Muscle of leg (tissue), 11 donors: Measurements from ENCODE around the gene COL4A2. TPM values are rescaled to one million over a fixed set of nuclear protein-coding genes. Genes with fewer than 3 reads are reported as not detected.
"Not testable (repeated sequence)": the region's sequence is repeated elsewhere in the genome, so short reads cannot be mapped to it uniquely, and the experiment has no call there.

Experiments used
- DNase-seq: peaks from one replicate; pipeline ENCODE4 v3.0.0; 2013
- H3K27ac ChIP-seq: one replicate; pipeline ENCODE4 v1.5.1; 2013; ENCODE audit warnings: mild to moderate bottlenecking, low read length, control low read depth
- H3K27me3 ChIP-seq: one replicate; pipeline ENCODE4 v1.6.1; 2013; ENCODE audit warnings: low read length; ENCODE audit not compliant: control insufficient read depth, insufficient read depth
- H3K36me3 ChIP-seq: one replicate; pipeline ENCODE4 v1.6.1; 2013; ENCODE audit warnings: low read length; ENCODE audit not compliant: control insufficient read depth, insufficient read depth
- H3K4me1 ChIP-seq: one replicate; pipeline ENCODE4 v1.6.1; 2013; ENCODE audit warnings: low read length; ENCODE audit not compliant: control insufficient read depth, insufficient read depth
- H3K4me3 ChIP-seq: one replicate; pipeline ENCODE4 v1.5.1; 2013; ENCODE audit warnings: low read length, control low read depth
- H3K9me3 ChIP-seq: replicated peaks from 2 replicates; pipeline ENCODE4 v1.6.1; 2013; ENCODE audit warnings: low read depth, low read length; ENCODE audit not compliant: control insufficient read depth
- WGBS: methylation state at CpG from one replicate; pipeline ENCODE4 v1.1.5; 2013; ENCODE audit warnings: missing lambda C conversion rate; ENCODE audit not compliant: insufficient coverage; 5-methylcytosine and 5-hydroxymethylcytosine counted together
- polyA plus RNA-seq, 8 donors: library from polyadenylated mRNA; unstranded; fragments of 120-200 nt; gene quantifications; one replicate each; pipeline versions ENCODE4 v1.2.1 to v1.2.3, GENCODE V29; 2013; ENCODE audit warnings: inconsistent platforms in 1 of 8, low replicate concordance in 1 of 8; ENCODE audit not compliant: insufficient read length in 8 of 8, insufficient read depth in 1 of 8
- total RNA-seq: library from RNA; stranded (reverse); fragments of 120-200 nt; gene quantifications from one replicate; pipeline ENCODE4 v1.2.4, GENCODE V29; 2013

Gene COL4A2
- total and polyA plus RNA-seq, 9 donors, result 429 to 712 (median 555) TPM

GRCh38 chr13:110496281-110496680, 189.2 kb downstream of the COL4A2 start:
- peaks cover 92% of the 10 kb centered on the region for H3K36me3 ChIP-seq
- H3K9me3 ChIP-seq, result peaks cover 10% of the 10 kb centered on the region
- H3K4me3 ChIP-seq, result no peak overlapping the region
- no peak overlapping the region for H3K27ac ChIP-seq
- WGBS, result 93% methylated on average over 2 of the region's 3 CpGs
- H3K4me1 ChIP-seq, result no peaks in the 10 kb centered on the region
- DNase-seq, result no peak
- no peaks in the 10 kb centered on the region for H3K27me3 ChIP-seq

- DNase-seq, result no peak
- Histone ChIP-seq H3K4me3 (no peak overlapping the region), H3K9me3 (peaks cover 10% of the 10 kb centered on the region), H3K4me1 (no peaks in the 10 kb centered on the region), H3K36me3 (peaks cover 92% of the 10 kb centered on the region), H3K27ac (no peak overlapping the region), H3K27me3 (no peaks in the 10 kb centered on the region)
- WGBS, result 100% methylated on average over 1 of the region's 2 CpGs
Observed at GRCh38 chr13:110497003-110497402, 189.9 kb downstream of the COL4A2 start.

- not testable (repeated sequence) for DNase-seq, H3K4me3 ChIP-seq, H3K27ac ChIP-seq, H3K4me1 ChIP-seq, H3K27me3 ChIP-seq, H3K9me3 ChIP-seq
- peaks cover 91% of the 10 kb centered on the region for H3K36me3 ChIP-seq
- 90% methylated on average over 2 of the region's 3 CpGs for WGBS
Observed at GRCh38 chr13:110497896-110498295, 190.8 kb downstream of the COL4A2 start.

- Histone ChIP-seq H3K4me3 (no peak overlapping the region), H3K9me3 (peaks cover 10% of the 10 kb centered on the region), H3K27ac (no peak overlapping the region), H3K27me3 (no peaks in the 10 kb centered on the region), H3K4me1 (no peaks in the 10 kb centered on the region), H3K36me3 (peaks cover 91% of the 10 kb centered on the region)
- 83% methylated on average over 4 of the region's 5 CpGs for WGBS
- no peak for DNase-seq
Observed at GRCh38 chr13:110498327-110498726, 191.2 kb downstream of the COL4A2 start.

GRCh38 chr13:110498765-110499164, 191.7 kb downstream of the COL4A2 start:
- 100% methylated on average over 7 of the region's 10 CpGs for WGBS
- no peak for DNase-seq
- H3K9me3 ChIP-seq, result peaks cover 10% of the 10 kb centered on the region
- H3K27ac ChIP-seq, result no peak overlapping the region
- H3K4me1 ChIP-seq, result no peaks in the 10 kb centered on the region
- H3K27me3 ChIP-seq, result no peaks in the 10 kb centered on the region
- H3K36me3 ChIP-seq, result peaks cover 92% of the 10 kb centered on the region
- no peak overlapping the region for H3K4me3 ChIP-seq

GRCh38 chr13:110499621-110500281, 192.7 kb downstream of the COL4A2 start:
- no peak overlapping the region for H3K4me3 ChIP-seq
- DNase-seq, result no peak
- H3K27ac ChIP-seq, result no peak overlapping the region
- no peaks in the 10 kb centered on the region for H3K27me3 ChIP-seq
- WGBS, result 83% methylated on average over 5 of the region's 10 CpGs
- peaks cover 10% of the 10 kb centered on the region for H3K9me3 ChIP-seq
- no peaks in the 10 kb centered on the region for H3K4me1 ChIP-seq
- peaks cover 95% of the 10 kb centered on the region for H3K36me3 ChIP-seq

GRCh38 chr13:110500341-110500740, 193.3 kb downstream of the COL4A2 start:
- WGBS, result 100% methylated on average over 1 of the region's 3 CpGs
- Histone ChIP-seq H3K4me1 (no peaks in the 10 kb centered on the region), H3K36me3 (peaks cover 91% of the 10 kb centered on the region), H3K27me3 (no peaks in the 10 kb centered on the region), H3K9me3 (peaks cover 10% of the 10 kb centered on the region), H3K4me3 (no peak overlapping the region), H3K27ac (no peak overlapping the region)
- no peak for DNase-seq

- DNase-seq, result no peak
- H3K4me3 ChIP-seq, result no peak overlapping the region
- no peaks in the 10 kb centered on the region for H3K4me1 ChIP-seq
- H3K36me3 ChIP-seq, result peaks cover 91% of the 10 kb centered on the region
- H3K27me3 ChIP-seq, result no peaks in the 10 kb centered on the region
- no peak overlapping the region for H3K27ac ChIP-seq
- WGBS, result 88% methylated on average over 5 of the region's 9 CpGs
- H3K9me3 ChIP-seq, result peaks cover 10% of the 10 kb centered on the region
Observed at GRCh38 chr13:110501188-110501587, 194.1 kb downstream of the COL4A2 start.

GRCh38 chr13:110503037-110503901, 196.2 kb downstream of the COL4A2 start:
- Histone ChIP-seq H3K4me3 (no peak overlapping the region), H3K27ac (no peak overlapping the region), H3K4me1 (peaks cover 10% of the 10 kb centered on the region), H3K27me3 (no peaks in the 10 kb centered on the region), H3K9me3 (peaks cover 10% of the 10 kb centered on the region), H3K36me3 (peaks cover 93% of the 10 kb centered on the region)
- WGBS, result 75% methylated on average over 11 of the region's 20 CpGs
- DNase-seq, result no peak

GRCh38 chr13:110503979-110504499, 197.0 kb downstream of the COL4A2 start:
- Histone ChIP-seq H3K4me1 (peaks cover 10% of the 10 kb centered on the region), H3K36me3 (peaks cover 87% of the 10 kb centered on the region), H3K27ac (no peak overlapping the region), H3K4me3 (no peak overlapping the region), H3K9me3 (peaks cover 10% of the 10 kb centered on the region), H3K27me3 (no peaks in the 10 kb centered on the region)
- 89% methylated on average over 17 of the region's 18 CpGs for WGBS
- DNase-seq, result no peak
